GM12891 (cell line): Measurements from ENCODE around the gene UBAP1.

ENCODE experiments used
- POLR2A ChIP-seq: IDR thresholded peaks from 2 replicates; pipeline ENCODE4 v1.6.1; 2011; ENCODE audit warnings: low read depth, low read length, control low read depth
- POLR2AphosphoS5 ChIP-seq: IDR thresholded peaks from 2 replicates; pipeline ENCODE4 v1.6.1; 2011; ENCODE audit warnings: low read depth, low read length, control low read depth
- SPI1 ChIP-seq: IDR thresholded peaks from 2 replicates; pipeline ENCODE4 v1.6.1; 2011; ENCODE audit warnings: low read depth, low read length, control low read depth

DNA sequence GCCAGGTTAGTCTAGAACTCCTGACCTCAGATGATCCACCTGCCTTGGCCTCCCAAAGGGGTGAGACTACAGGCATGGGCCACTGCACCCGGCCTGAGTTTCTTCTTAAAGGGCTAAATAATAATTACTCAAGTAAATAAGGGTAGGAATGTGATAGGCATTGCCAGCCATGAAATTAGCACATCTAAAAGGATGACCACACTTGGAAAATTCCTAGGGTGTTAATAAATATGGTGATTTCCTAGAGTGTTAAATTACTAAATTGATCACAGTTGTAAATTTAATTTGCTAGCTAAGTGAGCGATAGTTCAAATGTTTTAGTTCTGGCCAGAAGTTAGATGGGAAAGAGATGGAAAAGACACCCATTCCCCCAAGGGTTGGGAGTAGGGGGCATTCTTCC, 53.4 kb downstream of the UBAP1 start:
- TF ChIP-seq POLR2A (no peak), POLR2AphosphoS5 (no peak), SPI1 (no peak)
